Gastroesophageal sphincter (tissue), 4 donors: ENCODE results near the gene ELP6. TPM values are rescaled to one million over a fixed set of nuclear protein-coding genes. Genes with fewer than 3 reads are reported as not detected.
A peak's percentile ranks its signal among the peaks of the same experiment; 100 is the strongest.

Source experiments
- ATAC-seq: fragments of 150-250 bp; one replicate; pipeline ENCODE4 v1.9.1; 2016; ENCODE audit warnings: mild to moderate bottlenecking, moderate library complexity
- H3K27ac ChIP-seq, 4 donors: fragments of 200-600 bp; sonication (generic) in 3 of 4; 1 replicate in 3 of 4; 2 replicates in 1 of 4; pipeline ENCODE4 v1.5.1; 2016 to 2019
- H3K27me3 ChIP-seq: fragments of 200-600 bp; sonication (generic); one replicate; pipeline ENCODE4 v1.5.1; 2019
- H3K36me3 ChIP-seq, 2 donors: fragments of 200-600 bp; sonication (generic); one replicate each; pipeline ENCODE4 v1.5.1; 2019; ENCODE audit warnings: control low read depth in 1 of 2
- H3K4me1 ChIP-seq, 3 donors: fragments of 200-600 bp; sonication (generic); 1 replicate in 2 of 3; 2 replicates in 1 of 3; pipeline ENCODE4 v1.5.1; 2016 to 2019; ENCODE audit warnings: control low read depth in 2 of 3
- H3K4me3 ChIP-seq, 2 donors: fragments of 200-600 bp; sonication (generic); one replicate each; pipeline ENCODE4 v1.5.1; 2019; ENCODE audit warnings: mild to moderate bottlenecking in 1 of 2, moderate library complexity in 1 of 2
- H3K9me3 ChIP-seq, 3 donors: fragments of 200-600 bp; sonication (generic); one replicate each; pipeline ENCODE4 v1.5.1; 2017 to 2019; ENCODE audit warnings: control low read depth in 2 of 3
- CTCF ChIP-seq, 4 experiments: fragments of 200-600 bp in 2 of 4; fragments of 450-650 bp in 2 of 4; sonication (generic) in 1 of 4; IDR thresholded peaks; one replicate each; pipeline ENCODE4 v1.5.1; 2017 to 2019; ENCODE audit warnings: antibody characterized with exemption in 4 of 4, mild to moderate bottlenecking in 2 of 4, moderate library complexity in 2 of 4
- EP300 ChIP-seq: sonication (generic); formaldehyde crosslinking; IDR thresholded peaks from one replicate; pipeline ENCODE4 v1.6.1; 2017; ENCODE audit warnings: antibody characterized with exemption, mild to moderate bottlenecking
- POLR2A ChIP-seq, 2 donors: fragments of 450-650 bp; IDR thresholded peaks; one replicate each; pipeline ENCODE4 v1.6.1; 2017; ENCODE audit warnings: antibody characterized with exemption in 2 of 2, mild to moderate bottlenecking in 2 of 2, moderate library complexity in 1 of 2
- POLR2AphosphoS5 ChIP-seq: sonication (generic); formaldehyde crosslinking; IDR thresholded peaks from one replicate; pipeline ENCODE4 v1.6.1; 2017; ENCODE audit warnings: antibody characterized with exemption
- WGBS, 2 donors: methylation state at CpG; one replicate each; pipeline ENCODE4 v1.1.5; 2018; ENCODE audit warnings: low coverage in 1 of 2; 5-methylcytosine and 5-hydroxymethylcytosine counted together
- total RNA-seq, 4 donors: library from RNA; depleted of rRNA; stranded (reverse); fragments of >200 nt; gene quantifications; one replicate each; pipeline ENCODE4 v1.1.0, GENCODE V29; 2016

Gene ELP6
- total RNA-seq, 4 donors from 2014 or later: 14.3 to 28.0 (median 20.4) TPM

GRCh38 chr3:47523310-47524073 is 10.0 kb upstream of the ELP6 start:
- peaks cover 3% of the 10 kb centered on the region for H3K27me3 ChIP-seq
- H3K36me3 ChIP-seq: no peaks in the 10 kb centered on the region
- no peaks in the 10 kb centered on the region for H3K9me3 ChIP-seq
- no peak overlapping the region for H3K27ac ChIP-seq
- 0 to 56% methylated on average over 1 of the region's 4 CpGs for WGBS, 2 donors
- H3K4me3 ChIP-seq: no peak overlapping the region
- peaks cover 0 to 6% (median 0%) of the 10 kb centered on the region in 3 donors for H3K4me1 ChIP-seq
- no peak for ATAC-seq
- no peak for TF ChIP-seq POLR2A (IDR thresholded peaks at IDR 0.05)

GRCh38 chr3:47522082-47522987 is 8.8 kb upstream of the ELP6 start:
- ATAC-seq: peak; percentile 96
- Histone ChIP-seq H3K9me3 (no peaks in the 10 kb centered on the region), H3K27me3 (peaks cover 3% of the 10 kb centered on the region), H3K4me1 (peaks cover 0 to 6% (median 0%) of the 10 kb centered on the region in 3 donors), H3K36me3 (no peaks in the 10 kb centered on the region), H3K4me3 (no peak overlapping the region), H3K27ac (no peak overlapping the region)
- TF ChIP-seq CTCF (IDR thresholded peaks at IDR 0.05): peak; percentile 91 to 96 (median 92)
- TF ChIP-seq POLR2A (IDR thresholded peaks at IDR 0.05): no peak
- TF ChIP-seq POLR2AphosphoS5: peak; percentile 8
- 15 to 48% methylated on average over 7 to 9 of the region's 15 CpGs for WGBS, 2 donors

- H3K9me3 ChIP-seq: no peaks in the 10 kb centered on the region
- H3K4me3 ChIP-seq: no peak overlapping the region
- H3K27ac ChIP-seq: no peak overlapping the region
- H3K4me1 ChIP-seq: peaks cover 0 to 6% (median 0%) of the 10 kb centered on the region in 3 donors
- ATAC-seq: no peak
- no peaks in the 10 kb centered on the region for H3K36me3 ChIP-seq
- peaks cover 3% of the 10 kb centered on the region for H3K27me3 ChIP-seq
- TF ChIP-seq EP300 (no peak), POLR2A (IDR thresholded peaks at IDR 0.05) (no peak), CTCF (IDR thresholded peaks at IDR 0.05) (no peak), POLR2AphosphoS5 (no peak)
Observed at GRCh38 chr3:47520756-47521155, 7.2 kb upstream of the ELP6 start.

- no peaks in the 10 kb centered on the region for H3K36me3 ChIP-seq
- ATAC-seq: no peak
- H3K9me3 ChIP-seq: no peaks in the 10 kb centered on the region
- no peak for TF ChIP-seq POLR2AphosphoS5
- WGBS, 2 donors: 87% methylated on average over 2 of the region's 2 CpGs; no CpG with 5 or more reads in 1 of the 2 donors
- no peak overlapping the region for H3K27ac ChIP-seq
- peaks cover 3% of the 10 kb centered on the region for H3K27me3 ChIP-seq
- peaks cover 0 to 12% (median 0%) of the 10 kb centered on the region in 3 donors for H3K4me1 ChIP-seq
- no peak overlapping the region for H3K4me3 ChIP-seq
Observed at GRCh38 chr3:47517937-47518336, 4.4 kb upstream of the ELP6 start.

- peaks cover 0 to 1% of the 10 kb centered on the region in 2 donors for H3K36me3 ChIP-seq
- no peak overlapping the region for H3K27ac ChIP-seq
- no peak overlapping the region for H3K4me3 ChIP-seq
- TF ChIP-seq POLR2AphosphoS5: no peak
- no peak for TF ChIP-seq EP300
- no peak for TF ChIP-seq CTCF (IDR thresholded peaks at IDR 0.05)
- no peak for TF ChIP-seq POLR2A (IDR thresholded peaks at IDR 0.05)
- H3K9me3 ChIP-seq: no peaks in the 10 kb centered on the region
- peaks cover 0 to 24% (median 8%) of the 10 kb centered on the region in 3 donors for H3K4me1 ChIP-seq
- 29 to 46% methylated on average over 3 to 5 of the region's 5 CpGs for WGBS, 2 donors
- H3K27me3 ChIP-seq: peaks cover under 1% of the 10 kb centered on the region
- ATAC-seq: no peak
Observed at GRCh38 chr3:47515864-47516319, 2.4 kb upstream of the ELP6 start.
